ENCODE data around the gene GID8. TPM values are rescaled to one million over a fixed set of nuclear protein-coding genes. Genes with fewer than 3 reads are reported as not detected.

The GID8 gene
- total and polyA plus RNA-seq, 2 of the 13 experiments (the other 11 are each of a cell fraction or from before 2014, with no cell fraction given), result 39.6 to 59.8 TPM

DNA sequence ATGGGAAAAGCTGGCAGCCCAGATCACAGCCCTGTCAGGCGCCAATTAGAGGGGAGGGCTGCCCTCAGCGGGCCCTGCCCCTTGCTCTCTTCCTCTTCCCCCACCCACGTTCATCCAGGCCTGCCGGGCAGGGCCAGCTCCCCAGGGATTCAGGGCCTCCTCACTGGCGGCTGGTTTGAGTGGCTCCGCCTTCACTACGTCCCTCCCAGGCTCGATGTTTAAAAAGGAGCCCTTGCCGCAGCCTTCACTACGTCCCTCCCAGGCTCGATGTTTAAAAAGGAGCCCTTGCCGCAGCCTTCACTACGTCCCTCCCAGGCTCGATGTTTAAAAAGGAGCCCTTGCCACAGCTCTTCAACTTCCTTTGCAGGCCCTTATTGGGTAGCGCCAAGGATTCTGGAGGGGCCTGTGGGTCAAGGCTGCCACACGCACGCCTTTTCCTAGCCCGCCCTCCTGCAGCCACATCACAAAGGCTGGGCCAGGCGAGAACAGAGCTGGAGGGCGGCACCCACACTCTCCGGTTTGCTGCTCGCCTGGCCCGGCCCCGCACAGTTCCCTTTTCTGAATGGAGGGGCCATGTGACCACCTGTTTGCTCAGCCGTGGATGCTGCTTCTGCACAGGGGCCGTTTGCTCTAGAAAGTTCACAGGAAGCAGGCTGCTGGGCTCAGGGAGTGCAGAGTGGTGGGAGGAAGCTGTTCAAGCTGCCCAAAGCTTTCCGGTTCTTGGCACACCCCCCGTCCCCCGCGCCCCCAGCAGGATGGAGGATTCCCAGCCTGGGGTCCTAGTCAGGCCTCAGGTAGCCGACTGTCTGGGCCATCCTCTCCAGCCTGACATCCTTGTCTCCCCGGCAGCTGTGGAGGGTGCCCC, 16.1 kb downstream of the GID8 start (continued):
- no peak for TF ChIP-seq ZBTB8A (CRISPR knock-in tag; IDR thresholded peaks at IDR 0.05; ENCODE audit: borderline replicate concordance, low read depth)
- TF ChIP-seq KLF9 (CRISPR knock-in tag; IDR thresholded peaks at IDR 0.05; ENCODE audit: low read depth), result peak; percentile 95; the same call in 1 of the 2 replicates
- TF ChIP-seq ZBTB7B (CRISPR knock-in tag; IDR thresholded peaks at IDR 0.05), result peak; percentile 93
- TF ChIP-seq, protein P1, sequence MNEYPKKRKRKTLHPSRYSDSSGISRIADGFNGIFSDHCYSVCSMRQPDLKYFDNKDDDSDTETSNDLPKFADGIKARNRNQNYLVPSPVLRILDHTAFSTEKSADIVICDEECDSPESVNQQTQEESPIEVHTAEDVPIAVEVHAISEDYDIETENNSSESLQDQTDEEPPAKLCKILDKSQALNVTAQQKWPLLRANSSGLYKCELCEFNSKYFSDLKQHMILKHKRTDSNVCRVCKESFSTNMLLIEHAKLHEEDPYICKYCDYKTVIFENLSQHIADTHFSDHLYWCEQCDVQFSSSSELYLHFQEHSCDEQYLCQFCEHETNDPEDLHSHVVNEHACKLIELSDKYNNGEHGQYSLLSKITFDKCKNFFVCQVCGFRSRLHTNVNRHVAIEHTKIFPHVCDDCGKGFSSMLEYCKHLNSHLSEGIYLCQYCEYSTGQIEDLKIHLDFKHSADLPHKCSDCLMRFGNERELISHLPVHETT (CRISPR knock-in tag; conservative IDR thresholded peaks at IDR 0.05), result no peak; the same call in 1 of the 2 replicates
- TF ChIP-seq, protein P2, sequence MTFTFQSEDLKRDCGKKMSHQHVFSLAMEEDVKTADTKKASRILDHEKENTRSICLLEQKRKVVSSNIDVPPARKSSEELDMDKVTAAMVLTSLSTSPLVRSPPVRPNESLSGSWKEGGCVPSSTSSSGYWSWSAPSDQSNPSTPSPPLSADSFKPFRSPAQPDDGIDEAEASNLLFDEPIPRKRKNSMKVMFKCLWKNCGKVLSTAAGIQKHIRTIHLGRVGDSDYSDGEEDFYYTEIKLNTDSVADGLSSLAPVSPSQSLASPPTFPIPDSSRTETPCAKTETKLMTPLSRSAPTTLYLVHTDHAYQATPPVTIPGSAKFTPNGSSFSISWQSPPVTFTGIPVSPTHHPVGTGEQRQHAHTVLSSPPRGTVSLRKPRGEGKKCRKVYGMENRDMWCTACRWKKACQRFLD (CRISPR knock-in tag; IDR thresholded peaks at IDR 0.05; ENCODE audit: borderline replicate concordance), result no peak
- TF ChIP-seq, protein P3, sequence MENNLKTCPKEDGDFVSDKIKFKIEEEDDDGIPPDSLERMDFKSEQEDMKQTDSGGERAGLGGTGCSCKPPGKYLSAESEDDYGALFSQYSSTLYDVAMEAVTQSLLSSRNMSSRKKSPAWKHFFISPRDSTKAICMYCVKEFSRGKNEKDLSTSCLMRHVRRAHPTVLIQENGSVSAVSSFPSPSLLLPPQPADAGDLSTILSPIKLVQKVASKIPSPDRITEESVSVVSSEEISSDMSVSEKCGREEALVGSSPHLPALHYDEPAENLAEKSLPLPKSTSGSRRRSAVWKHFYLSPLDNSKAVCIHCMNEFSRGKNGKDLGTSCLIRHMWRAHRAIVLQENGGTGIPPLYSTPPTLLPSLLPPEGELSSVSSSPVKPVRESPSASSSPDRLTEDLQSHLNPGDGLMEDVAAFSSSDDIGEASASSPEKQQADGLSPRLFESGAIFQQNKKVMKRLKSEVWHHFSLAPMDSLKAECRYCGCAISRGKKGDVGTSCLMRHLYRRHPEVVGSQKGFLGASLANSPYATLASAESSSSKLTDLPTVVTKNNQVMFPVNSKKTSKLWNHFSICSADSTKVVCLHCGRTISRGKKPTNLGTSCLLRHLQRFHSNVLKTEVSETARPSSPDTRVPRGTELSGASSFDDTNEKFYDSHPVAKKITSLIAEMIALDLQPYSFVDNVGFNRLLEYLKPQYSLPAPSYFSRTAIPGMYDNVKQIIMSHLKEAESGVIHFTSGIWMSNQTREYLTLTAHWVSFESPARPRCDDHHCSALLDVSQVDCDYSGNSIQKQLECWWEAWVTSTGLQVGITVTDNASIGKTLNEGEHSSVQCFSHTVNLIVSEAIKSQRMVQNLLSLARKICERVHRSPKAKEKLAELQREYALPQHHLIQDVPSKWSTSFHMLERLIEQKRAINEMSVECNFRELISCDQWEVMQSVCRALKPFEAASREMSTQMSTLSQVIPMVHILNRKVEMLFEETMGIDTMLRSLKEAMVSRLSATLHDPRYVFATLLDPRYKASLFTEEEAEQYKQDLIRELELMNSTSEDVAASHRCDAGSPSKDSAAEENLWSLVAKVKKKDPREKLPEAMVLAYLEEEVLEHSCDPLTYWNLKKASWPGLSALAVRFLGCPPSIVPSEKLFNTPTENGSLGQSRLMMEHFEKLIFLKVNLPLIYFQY (CRISPR knock-in tag; IDR thresholded peaks at IDR 0.05; ENCODE audit: borderline replicate concordance), result peak; percentile 94
- TF ChIP-seq ZFP1 (CRISPR knock-in tag; IDR thresholded peaks at IDR 0.05), result peak; percentile 87
- peak; percentile 100 for TF ChIP-seq ZFP37 (CRISPR knock-in tag; IDR thresholded peaks at IDR 0.05; ENCODE audit: borderline replicate concordance)
- 0 out of 2 replicates have a peak, but pooled peaks have one; percentile 35 for TF ChIP-seq U2AF2 (IDR thresholded peaks at IDR 0.05; ENCODE audit: low read depth, low read length)
- TF ChIP-seq, protein P4, sequence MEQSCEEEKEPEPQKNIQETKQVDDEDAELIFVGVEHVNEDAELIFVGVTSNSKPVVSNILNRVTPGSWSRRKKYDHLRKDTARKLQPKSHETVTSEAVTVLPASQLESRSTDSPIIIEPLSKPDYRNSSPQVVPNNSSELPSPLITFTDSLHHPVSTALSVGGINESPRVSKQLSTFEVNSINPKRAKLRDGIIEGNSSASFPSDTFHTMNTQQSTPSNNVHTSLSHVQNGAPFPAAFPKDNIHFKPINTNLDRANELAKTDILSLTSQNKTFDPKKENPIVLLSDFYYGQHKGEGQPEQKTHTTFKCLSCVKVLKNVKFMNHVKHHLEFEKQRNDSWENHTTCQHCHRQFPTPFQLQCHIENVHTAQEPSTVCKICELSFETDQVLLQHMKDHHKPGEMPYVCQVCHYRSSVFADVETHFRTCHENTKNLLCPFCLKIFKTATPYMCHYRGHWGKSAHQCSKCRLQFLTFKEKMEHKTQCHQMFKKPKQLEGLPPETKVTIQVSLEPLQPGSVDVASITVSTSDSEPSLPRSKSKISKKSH (CRISPR knock-in tag; IDR thresholded peaks at IDR 0.05; ENCODE audit: borderline replicate concordance), result peak; percentile 93; the same call in 1 of the 2 replicates
- TF ChIP-seq SMAD3 (CRISPR knock-in tag; IDR thresholded peaks at IDR 0.05), result peak; percentile 64; the same call in 1 of the 2 replicates
